HG03139 (cell line): ENCODE results near the gene DGKB.

ENCODE experiments used
- ATAC-seq: cut with Tn5 transposase; IDR thresholded peaks from one replicate; pipeline ENCODE4 v1.9.1; 2021; ENCODE audit not compliant: unreplicated experiment

The DGKB gene

GRCh38 chr7:14233076-14233867, 669.3 kb downstream of the DGKB start:
- ATAC-seq, result no peak

- ATAC-seq, result no peak
These were observed 673.5 kb downstream of the DGKB start for GRCh38 chr7:14229047-14229446.

- no peak for ATAC-seq
These were observed 674.2 kb downstream of the DGKB start for GRCh38 chr7:14228341-14228740.

- no peak for ATAC-seq
These were observed 676.4 kb downstream of the DGKB start for GRCh38 chr7:14226126-14226525.

GRCh38 chr7:14219125-14219524, 683.4 kb downstream of the DGKB start:
- no peak for ATAC-seq

- ATAC-seq, result no peak
These were observed 684.2 kb downstream of the DGKB start for GRCh38 chr7:14218338-14218737.

- ATAC-seq, result no peak
These were observed 692.6 kb downstream of the DGKB start for GRCh38 chr7:14209896-14210484.

GRCh38 chr7:14207711-14208110, 694.8 kb downstream of the DGKB start:
- ATAC-seq, result no peak

GRCh38 chr7:14207138-14207537, 695.4 kb downstream of the DGKB start:
- ATAC-seq, result no peak

GRCh38 chr7:14206121-14206520, 696.4 kb downstream of the DGKB start:
- ATAC-seq, result no peak

- no peak for ATAC-seq
These were observed 701.2 kb downstream of the DGKB start for GRCh38 chr7:14201353-14201752.

GRCh38 chr7:14199336-14199735, 703.2 kb downstream of the DGKB start:
- ATAC-seq, result no peak

- no peak for ATAC-seq
These were observed 705.3 kb downstream of the DGKB start for GRCh38 chr7:14197280-14197679.

- no peak for ATAC-seq
These were observed 706.0 kb downstream of the DGKB start for GRCh38 chr7:14196555-14196954.

GRCh38 chr7:14195871-14196270, 706.7 kb downstream of the DGKB start:
- no peak for ATAC-seq

GRCh38 chr7:14195079-14195478, 707.5 kb downstream of the DGKB start:
- no peak for ATAC-seq

GRCh38 chr7:14191686-14192098, 710.9 kb downstream of the DGKB start:
- no peak for ATAC-seq

GRCh38 chr7:14184292-14184864, 718.2 kb downstream of the DGKB start:
- ATAC-seq, result no peak

GRCh38 chr7:14179781-14180180, 722.8 kb downstream of the DGKB start:
- no peak for ATAC-seq

GRCh38 chr7:14177876-14178275, 724.7 kb downstream of the DGKB start:
- no peak for ATAC-seq

- ATAC-seq, result no peak
These were observed 731.7 kb downstream of the DGKB start for GRCh38 chr7:14170872-14171271.

GRCh38 chr7:14158111-14158510, 744.4 kb downstream of the DGKB start:
- ATAC-seq, result no peak
